Amniotic stem cell (primary cell): ENCODE data around the gene DNAJC16.
"Not testable (repeated sequence)": the region's sequence is repeated elsewhere in the genome, so short reads cannot be mapped to it uniquely, and the experiment has no call there.

Experiments
- DNase-seq: peaks from one replicate; lab custom pipeline; 2025; lab: John Stamatoyannopoulos, UW

DNAJC16 gene

GRCh38 chr1:15526490-15527339 lies at the start of gene DNAJC16:
TSS of gene DNAJC16 (plus strand) at chr1:15526848. CDS start at chr1:15529106, 2,258 bp downstream.
- DNase-seq = peak; percentile 100

DNA sequence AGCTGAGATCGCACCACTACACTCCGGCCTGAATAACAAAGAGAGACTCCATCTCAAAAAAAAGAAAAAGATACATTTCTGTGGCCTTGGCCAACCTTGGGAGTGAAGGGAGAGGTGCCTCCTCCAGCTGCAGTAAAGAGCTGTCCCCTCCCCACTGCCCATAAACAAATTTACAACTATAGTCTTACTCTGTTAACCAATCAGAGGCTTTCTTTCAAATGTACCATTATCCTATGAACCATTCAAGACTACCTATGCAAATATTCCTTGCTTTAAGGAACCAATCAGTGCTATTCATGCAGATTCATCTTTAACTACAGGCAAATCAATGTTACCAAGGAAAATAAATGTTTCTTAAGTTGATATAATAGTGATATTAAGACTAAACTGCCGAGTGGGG lies 49.7 kb upstream of the DNAJC16 start:
- DNase-seq = no peak

DNA sequence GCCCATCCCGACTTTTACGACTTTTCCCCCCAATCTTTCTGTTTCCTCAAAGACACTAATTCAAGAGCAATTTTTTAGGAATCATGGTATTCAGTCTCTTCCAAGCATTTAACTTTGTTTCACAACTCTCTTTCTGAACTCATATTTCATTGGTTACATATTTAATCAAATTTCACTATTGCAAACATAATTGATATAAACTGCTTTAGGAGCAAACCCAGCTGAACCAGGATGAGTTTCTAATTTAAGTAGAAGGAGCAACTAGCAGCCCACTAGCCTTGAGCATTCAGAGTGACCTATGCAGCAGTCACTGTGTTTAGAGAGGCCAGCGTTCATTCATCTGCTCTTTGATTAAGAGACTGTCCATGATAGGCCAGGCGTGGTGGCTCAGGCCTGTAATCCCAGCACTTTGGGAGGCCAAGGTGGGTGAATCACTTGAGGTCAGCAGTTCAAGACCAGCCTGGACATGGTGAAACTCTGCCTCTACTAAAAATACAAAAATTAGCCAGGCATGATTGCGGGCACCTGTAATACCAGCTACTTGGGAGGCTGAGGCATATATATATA lies 48.9 kb upstream of the DNAJC16 start:
- DNase-seq = no peak

DNA sequence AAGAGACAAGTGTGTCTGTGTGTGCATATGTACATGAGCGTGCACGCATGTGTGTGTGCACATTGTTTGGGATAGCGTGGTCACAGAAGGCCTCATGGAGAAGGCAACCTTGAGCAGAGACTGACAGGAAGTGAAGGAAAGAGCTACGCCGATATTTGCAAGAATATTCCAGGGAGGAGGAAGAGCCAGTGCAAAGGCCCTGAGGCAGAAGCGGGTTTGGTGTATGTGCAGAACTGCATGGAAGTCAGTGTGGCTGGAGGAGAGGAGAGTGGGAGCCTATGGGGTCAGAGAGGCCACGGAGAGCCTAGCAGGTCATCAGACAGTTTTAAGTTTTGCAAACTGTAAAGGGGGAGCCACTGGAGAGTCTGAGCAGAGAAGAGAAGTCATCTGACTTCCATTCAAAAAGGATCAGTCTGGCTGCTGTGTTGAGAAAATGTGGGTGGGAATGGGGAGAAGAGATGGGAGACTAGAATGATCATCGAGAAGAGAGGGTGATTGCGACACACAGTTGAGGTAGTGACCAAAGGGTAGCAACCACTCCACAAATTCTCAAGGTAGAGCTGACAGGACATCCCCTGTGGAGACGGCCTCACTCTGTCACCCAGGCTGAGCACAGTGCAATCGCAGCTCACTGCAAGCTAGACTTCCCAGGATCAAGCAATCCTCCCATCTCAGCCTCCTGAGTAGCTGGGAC lies 46.8 kb upstream of the DNAJC16 start:
- no peak for DNase-seq

GRCh38 chr1:15482455-15482854 lies 44.2 kb upstream of the DNAJC16 start:
- not testable (repeated sequence) for DNase-seq

- not testable (repeated sequence) for DNase-seq
Measured at GRCh38 chr1:15482983-15483543, 43.6 kb upstream of the DNAJC16 start.

- DNase-seq = no peak
Measured at GRCh38 chr1:15483971-15484370, 42.7 kb upstream of the DNAJC16 start.

- DNase-seq = not testable (repeated sequence)
Measured at GRCh38 chr1:15484443-15484842, 42.2 kb upstream of the DNAJC16 start.

DNA sequence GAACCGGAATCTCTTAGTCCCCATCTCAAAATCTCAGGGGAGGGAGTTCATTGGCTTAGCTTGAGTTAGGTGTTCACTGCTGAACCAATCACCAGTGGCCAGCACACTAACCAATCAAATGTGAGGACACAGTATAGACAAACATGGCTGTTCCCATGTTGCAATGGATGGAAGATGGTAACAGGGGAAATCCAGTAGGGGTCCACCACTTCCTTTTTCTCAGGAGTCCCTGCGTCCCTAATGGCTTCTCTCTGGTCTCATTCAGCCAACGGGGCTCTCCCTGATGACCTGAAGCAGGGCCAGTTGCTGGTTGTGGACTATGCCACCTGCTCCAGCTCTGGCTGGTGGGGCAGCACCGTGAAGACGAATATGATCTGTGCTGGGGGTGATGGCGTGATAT lies 41.0 kb upstream of the DNAJC16 start:
- no peak for DNase-seq

DNA sequence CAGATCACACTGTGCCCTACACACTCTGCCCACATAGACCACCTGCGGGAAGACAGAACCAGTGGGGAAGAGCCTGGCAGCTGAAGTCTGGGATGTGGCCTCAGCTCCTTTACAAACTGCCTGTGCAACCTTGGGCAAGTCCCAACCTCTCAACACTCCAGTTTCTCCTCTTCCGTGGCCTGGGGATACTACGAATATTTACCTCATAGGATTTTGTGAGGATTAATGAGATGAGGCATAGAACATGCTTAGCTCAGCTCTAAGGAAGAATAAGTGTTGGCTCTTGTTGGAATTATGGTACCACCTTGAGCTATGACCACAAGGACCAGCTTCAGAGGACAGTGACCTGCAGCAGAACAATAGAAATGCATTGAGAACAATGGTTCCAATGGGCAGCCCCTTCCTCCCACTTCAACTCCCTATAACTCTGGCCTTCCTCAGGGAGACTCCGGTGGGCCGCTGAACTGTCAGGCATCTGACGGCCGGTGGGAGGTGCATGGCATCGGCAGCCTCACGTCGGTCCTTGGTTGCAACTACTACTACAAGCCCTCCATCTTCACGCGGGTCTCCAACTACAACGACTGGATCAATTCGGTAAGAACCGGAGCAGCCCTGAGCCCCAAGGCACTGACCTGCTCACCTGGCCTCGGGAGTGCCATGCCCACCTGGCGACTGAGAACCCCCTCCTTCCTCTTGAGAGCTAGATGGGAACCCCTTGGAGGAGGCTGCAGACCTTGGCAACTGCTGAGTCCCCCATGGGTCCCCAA lies 39.6 kb upstream of the DNAJC16 start:
- not testable (repeated sequence) for DNase-seq

GRCh38 chr1:15488371-15488770 lies 38.3 kb upstream of the DNAJC16 start:
- DNase-seq = no peak

DNA sequence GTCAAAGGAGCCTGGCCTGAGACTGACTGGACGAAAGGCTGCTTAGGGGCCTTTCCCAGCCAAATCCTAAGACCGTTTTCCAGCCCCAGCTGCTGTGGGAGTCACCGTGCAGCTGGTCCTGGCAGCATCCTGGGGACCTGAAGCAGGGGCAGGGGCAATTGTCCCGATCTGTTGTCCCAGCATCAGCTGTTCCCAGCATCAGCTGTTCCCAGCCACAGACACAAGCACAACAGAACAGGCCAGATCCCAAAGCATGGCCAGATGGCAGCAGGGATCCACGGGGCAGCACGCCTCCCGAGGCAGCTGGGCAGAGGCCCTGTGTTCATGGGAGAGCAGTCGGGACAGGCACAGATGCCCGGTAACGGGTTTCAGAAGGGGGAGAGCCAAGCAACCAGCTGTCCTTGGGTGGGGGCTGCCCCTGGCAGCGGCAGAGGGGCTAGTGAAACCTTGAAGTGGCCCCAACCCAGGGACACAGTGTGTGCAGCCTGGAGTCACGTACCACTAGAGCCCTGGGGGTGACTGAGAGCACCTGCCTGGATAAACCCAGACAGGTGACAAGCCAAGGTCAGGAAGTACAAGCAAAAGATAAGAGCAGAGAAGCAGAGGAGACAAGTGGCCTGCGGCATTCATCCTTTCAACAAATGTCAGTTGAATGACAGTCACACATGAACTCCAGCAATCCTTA lies 37.5 kb upstream of the DNAJC16 start:
- DNase-seq = no peak

- not testable (repeated sequence) for DNase-seq
Measured at GRCh38 chr1:15491010-15491409, 35.6 kb upstream of the DNAJC16 start.

GRCh38 chr1:15492596-15492995 lies 34.1 kb upstream of the DNAJC16 start:
- DNase-seq = no peak

DNA sequence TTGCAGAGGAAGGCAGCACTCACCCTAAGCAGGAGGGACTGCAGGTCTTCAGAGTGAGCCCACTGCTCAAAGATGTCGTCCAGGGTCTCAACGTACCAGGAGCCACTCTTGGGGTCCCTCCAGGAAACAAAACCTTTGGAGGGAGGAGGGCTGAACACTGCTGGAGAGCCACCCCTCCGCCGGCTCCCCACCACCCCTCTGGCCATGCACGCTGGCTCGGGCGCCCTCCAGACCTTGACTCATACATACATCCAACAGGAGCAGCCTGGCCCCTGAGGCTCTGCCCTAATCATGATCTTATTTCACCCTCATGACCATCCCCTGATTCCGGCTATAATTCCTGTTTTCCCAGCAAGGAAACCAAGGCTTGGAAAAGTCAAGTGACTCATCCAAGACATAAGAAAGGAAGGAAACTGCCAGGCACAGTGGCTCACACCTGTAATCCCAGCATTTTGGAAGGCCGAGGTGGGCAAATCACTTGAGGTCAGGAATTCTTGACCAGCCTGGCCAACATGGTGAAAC lies 32.7 kb upstream of the DNAJC16 start:
- DNase-seq = no peak

DNA sequence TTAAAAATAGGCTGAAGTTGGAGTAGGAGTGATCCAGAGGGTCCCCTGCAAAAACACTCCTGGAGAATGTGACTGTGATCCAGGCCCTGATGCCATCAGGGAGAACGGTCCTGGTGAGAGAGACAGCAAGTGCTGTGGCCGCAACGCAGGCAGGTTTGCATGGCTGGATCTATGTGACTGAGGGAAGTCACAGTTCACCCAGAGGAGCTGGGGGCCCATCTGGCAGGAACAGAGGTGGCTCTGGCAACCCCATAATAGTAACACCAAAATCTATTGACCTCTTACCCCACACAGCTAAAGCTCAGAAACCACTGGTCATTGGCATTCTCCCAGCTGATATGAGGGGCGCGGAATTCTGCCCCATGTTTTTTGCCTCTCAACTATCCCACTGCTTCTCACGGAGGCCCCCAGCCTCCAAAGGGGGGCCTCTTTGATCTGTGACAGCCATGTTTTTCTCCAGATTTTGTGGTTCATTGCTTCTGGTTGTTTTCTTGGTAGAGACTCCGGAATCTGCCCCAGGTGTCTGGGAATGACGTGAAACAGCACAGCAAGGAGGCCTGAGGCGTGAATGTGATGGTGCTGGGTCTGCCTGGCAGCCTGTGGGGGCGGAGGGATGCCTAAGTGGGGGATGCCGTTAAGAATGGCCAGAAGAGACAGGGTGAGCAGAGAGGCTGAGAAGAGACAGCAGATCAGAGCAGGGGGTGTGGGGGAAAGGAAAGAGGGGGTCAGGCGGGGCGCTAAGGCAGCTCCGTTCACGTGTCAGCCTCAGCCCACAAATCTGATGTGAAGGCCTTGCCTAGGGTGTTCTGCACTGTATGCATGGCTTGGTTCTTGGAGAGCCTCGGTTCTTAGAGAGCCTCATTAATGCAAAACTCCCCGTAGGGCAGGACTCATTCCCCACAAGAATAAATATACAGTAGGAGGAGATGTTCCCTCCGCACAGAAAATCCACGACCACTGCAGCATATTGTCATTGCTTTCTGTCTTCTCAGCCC lies 26.2 kb upstream of the DNAJC16 start:
- no peak for DNase-seq

- peak; percentile 24 for DNase-seq
Measured at GRCh38 chr1:15501208-15502032, 25.2 kb upstream of the DNAJC16 start.

GRCh38 chr1:15504436-15504835 lies 22.2 kb upstream of the DNAJC16 start:
- no peak for DNase-seq

DNA sequence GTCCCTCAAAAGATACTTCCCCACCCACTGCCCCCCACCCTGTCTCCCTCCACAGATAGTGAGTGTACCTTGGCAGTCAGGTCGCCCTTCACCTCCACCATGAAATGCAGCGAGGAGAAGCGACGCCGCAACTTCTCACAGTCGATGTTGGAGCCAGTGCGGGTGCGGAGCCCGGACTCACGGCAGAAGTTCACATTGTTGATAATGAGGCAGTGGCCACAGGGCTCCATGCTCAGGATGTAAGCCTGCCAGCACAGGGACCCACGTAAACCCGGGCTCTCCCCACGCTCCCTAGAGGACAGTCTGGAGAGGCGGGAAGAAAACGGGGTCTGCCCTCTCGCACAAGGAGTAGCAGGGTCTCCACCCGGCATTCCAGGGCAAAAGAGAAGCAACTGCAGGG lies 19.8 kb upstream of the DNAJC16 start:
- DNase-seq = no peak
